Measurements from ENCODE around the gene RNF4.
"Not testable (repeated sequence)": the region's sequence is repeated elsewhere in the genome, so short reads cannot be mapped to it uniquely, and the experiment has no call there.

The RNF4 gene

DNA sequence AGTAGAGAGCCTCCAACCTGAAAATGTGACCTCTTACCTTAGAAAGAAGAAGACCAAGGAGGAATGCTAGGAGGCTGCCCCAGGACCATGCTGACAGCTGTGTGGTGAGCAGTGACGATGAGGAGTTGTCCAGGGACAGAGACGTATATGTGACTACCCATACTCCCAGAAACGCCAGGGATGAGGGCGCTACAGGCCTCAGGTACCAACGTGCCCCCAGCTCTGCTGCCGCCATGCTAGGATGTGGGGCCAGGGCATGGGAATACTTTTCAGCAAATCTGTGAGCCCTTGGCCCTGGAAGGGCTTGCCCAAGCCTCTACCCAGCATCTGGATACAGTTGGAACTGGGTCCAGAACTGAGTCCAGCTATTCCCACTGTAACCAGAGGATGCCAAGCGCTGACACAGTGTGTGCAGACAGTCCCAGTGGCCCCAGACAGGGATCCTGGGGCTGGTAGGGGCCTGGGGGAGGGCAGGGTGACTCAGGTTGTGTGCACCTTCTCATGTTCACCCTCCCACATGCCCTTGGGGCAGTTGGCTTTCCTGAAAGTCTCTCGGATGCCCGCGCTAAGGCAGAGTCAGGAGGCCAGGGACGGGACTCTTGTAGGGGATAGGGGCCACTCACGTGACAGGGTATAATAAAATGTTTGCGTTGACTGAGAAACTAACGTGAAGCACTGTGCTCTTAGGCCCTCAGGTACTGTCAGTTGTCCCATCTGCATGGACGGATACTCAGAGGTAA lies 43.7 kb downstream of the RNF4 start:
- Histone ChIP-seq H3K18ac (ENCODE audit: low read length) (no peak overlapping the region), H3K14ac (ENCODE audit: low read length) (no peak overlapping the region), H3K9ac (ENCODE audit: low read length) (no peak overlapping the region), H3K4me2 (ENCODE audit: low read length) (no peak overlapping the region), H4K8ac (ENCODE audit: low read depth, low read length) (no peak overlapping the region), H3K36me3 (ENCODE audit: control insufficient read depth in 1 of 2, insufficient read depth in 2 of 2, low read length in 2 of 2) (peaks cover 67 to 70% of the 10 kb centered on the region in 2 experiments), H2BK120ac (ENCODE audit: insufficient read depth, low read length, poor library complexity) (no peak overlapping the region), H3K4ac (ENCODE audit: low read depth, low read length) (no peak overlapping the region), H3K23ac (ENCODE audit: low read length) (no peak overlapping the region), H2BK5ac (ENCODE audit: low read depth, low read length, poor library complexity) (no peak overlapping the region), H4K12ac (ENCODE audit: low read depth, low read length) (no peak overlapping the region), H3K79me1 (ENCODE audit: low read length) (no peaks in the 10 kb centered on the region), H3K27ac (ENCODE audit: low read depth, low read length) (no peak overlapping the region), H3K79me2 (ENCODE audit: control insufficient read depth, insufficient read depth, low read length, poor library complexity) (no peaks in the 10 kb centered on the region), H3K4me1 (ENCODE audit: control insufficient read depth in 1 of 2, insufficient read depth in 2 of 2, low read length in 2 of 2) (no peaks in the 10 kb centered on the region), H3K9me3 (ENCODE audit: insufficient read depth, low read depth, low read length) (no peaks in the 10 kb centered on the region), H3K27me3 (ENCODE audit: insufficient read depth, low read length) (no peaks in the 10 kb centered on the region), H2BK12ac (ENCODE audit: low read length) (no peak overlapping the region), H4K91ac (ENCODE audit: low read depth, low read length) (no peak overlapping the region), H2AFZ (ENCODE audit: insufficient read depth, low read length, poor library complexity) (no peak overlapping the region), H2AK5ac (ENCODE audit: low read length) (no peak overlapping the region), H3K4me3 (ENCODE audit: low read depth, low read length) (no peak overlapping the region)
- no CpG with 5 or more reads among the region's 15 CpGs for WGBS (ENCODE audit: extremely low coverage, insufficient coverage, insufficient read length)
- peak; percentile 80 to 88 for DNase-seq

DNA sequence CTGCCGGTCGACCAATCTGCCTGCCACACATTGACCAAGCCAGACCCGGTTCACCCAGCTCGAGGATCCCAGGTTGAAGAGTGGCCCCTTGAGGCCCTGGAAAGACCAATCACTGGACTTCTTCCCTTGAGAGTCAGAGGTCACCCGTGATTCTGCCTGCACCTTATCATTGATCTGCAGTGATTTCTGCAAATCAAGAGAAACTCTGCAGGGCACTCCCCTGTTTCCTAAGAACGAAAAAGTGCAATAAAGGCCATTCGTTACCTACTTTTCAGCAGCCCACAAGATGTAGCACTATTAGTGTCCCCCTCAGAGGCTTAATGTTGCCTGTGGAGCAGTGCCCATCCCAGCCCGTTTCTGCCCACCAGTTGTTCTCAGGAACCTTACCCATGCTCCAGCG lies 45.3 kb downstream of the RNF4 start:
- H4K8ac ChIP-seq (ENCODE audit: low read depth, low read length); H2BK5ac ChIP-seq (ENCODE audit: low read depth, low read length, poor library complexity); H3K79me1 ChIP-seq (ENCODE audit: low read length); H3K23ac ChIP-seq (ENCODE audit: low read length); H2BK12ac ChIP-seq (ENCODE audit: low read length); H3K9me3 ChIP-seq (ENCODE audit: insufficient read depth, low read depth, low read length); H3K79me2 ChIP-seq (ENCODE audit: control insufficient read depth, insufficient read depth, low read length, poor library complexity); H3K4ac ChIP-seq (ENCODE audit: low read depth, low read length); H3K27me3 ChIP-seq (ENCODE audit: insufficient read depth, low read length); H3K4me2 ChIP-seq (ENCODE audit: low read length); DNase-seq; H4K91ac ChIP-seq (ENCODE audit: low read depth, low read length); H3K9ac ChIP-seq (ENCODE audit: low read length); H2AK5ac ChIP-seq (ENCODE audit: low read length); H3K14ac ChIP-seq (ENCODE audit: low read length); H3K4me1 ChIP-seq (ENCODE audit: control insufficient read depth in 1 of 2, insufficient read depth in 2 of 2, low read length in 2 of 2); H4K12ac ChIP-seq (ENCODE audit: low read depth, low read length); H2AFZ ChIP-seq (ENCODE audit: insufficient read depth, low read length, poor library complexity); H3K27ac ChIP-seq (ENCODE audit: low read depth, low read length); H2BK120ac ChIP-seq (ENCODE audit: insufficient read depth, low read length, poor library complexity); H3K4me3 ChIP-seq (ENCODE audit: low read depth, low read length); H3K18ac ChIP-seq (ENCODE audit: low read length): not testable (repeated sequence)
- WGBS (ENCODE audit: extremely low coverage, insufficient coverage, insufficient read length): no CpG with 5 or more reads among the region's 9 CpGs
- H3K36me3 ChIP-seq (ENCODE audit: control insufficient read depth in 1 of 2, insufficient read depth in 2 of 2, low read length in 2 of 2): peaks cover 58 to 61% of the 10 kb centered on the region in 2 experiments

DNA sequence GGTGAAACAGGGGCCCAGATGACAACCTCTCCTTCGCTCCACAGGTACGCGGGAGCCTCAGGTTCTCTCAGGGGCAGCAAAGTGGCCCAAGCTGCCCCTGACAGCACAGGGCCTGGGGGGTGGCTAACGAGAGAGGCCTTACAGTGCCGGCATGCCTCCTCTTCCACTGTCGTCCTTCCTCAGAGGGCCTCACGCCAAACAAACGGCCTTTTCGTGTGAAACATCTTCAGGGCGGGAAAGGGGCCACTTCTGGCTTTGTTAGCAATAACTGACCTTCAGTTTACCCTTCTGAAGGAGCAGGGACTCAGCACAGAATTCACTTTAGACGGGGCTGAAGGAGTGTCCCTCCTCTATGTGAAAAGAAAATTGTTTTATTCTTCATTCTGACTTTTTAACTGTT lies 46.0 kb downstream of the RNF4 start:
- not testable (repeated sequence) for H3K27ac ChIP-seq (ENCODE audit: low read depth, low read length); H3K79me1 ChIP-seq (ENCODE audit: low read length); H2BK120ac ChIP-seq (ENCODE audit: insufficient read depth, low read length, poor library complexity); H3K4me2 ChIP-seq (ENCODE audit: low read length); H4K12ac ChIP-seq (ENCODE audit: low read depth, low read length); H3K4me1 ChIP-seq (ENCODE audit: control insufficient read depth in 1 of 2, insufficient read depth in 2 of 2, low read length in 2 of 2); H3K14ac ChIP-seq (ENCODE audit: low read length); H4K8ac ChIP-seq (ENCODE audit: low read depth, low read length); H3K23ac ChIP-seq (ENCODE audit: low read length); H3K9ac ChIP-seq (ENCODE audit: low read length); DNase-seq; H4K91ac ChIP-seq (ENCODE audit: low read depth, low read length); H2BK5ac ChIP-seq (ENCODE audit: low read depth, low read length, poor library complexity); H2BK12ac ChIP-seq (ENCODE audit: low read length); H2AK5ac ChIP-seq (ENCODE audit: low read length); H3K27me3 ChIP-seq (ENCODE audit: insufficient read depth, low read length); H3K4ac ChIP-seq (ENCODE audit: low read depth, low read length); H3K4me3 ChIP-seq (ENCODE audit: low read depth, low read length); H2AFZ ChIP-seq (ENCODE audit: insufficient read depth, low read length, poor library complexity); H3K9me3 ChIP-seq (ENCODE audit: insufficient read depth, low read depth, low read length); H3K79me2 ChIP-seq (ENCODE audit: control insufficient read depth, insufficient read depth, low read length, poor library complexity); H3K18ac ChIP-seq (ENCODE audit: low read length)
- no CpG with 5 or more reads among the region's 11 CpGs for WGBS (ENCODE audit: extremely low coverage, insufficient coverage, insufficient read length)
- peaks cover 52 to 57% of the 10 kb centered on the region in 2 experiments for H3K36me3 ChIP-seq (ENCODE audit: control insufficient read depth in 1 of 2, insufficient read depth in 2 of 2, low read length in 2 of 2)

DNA sequence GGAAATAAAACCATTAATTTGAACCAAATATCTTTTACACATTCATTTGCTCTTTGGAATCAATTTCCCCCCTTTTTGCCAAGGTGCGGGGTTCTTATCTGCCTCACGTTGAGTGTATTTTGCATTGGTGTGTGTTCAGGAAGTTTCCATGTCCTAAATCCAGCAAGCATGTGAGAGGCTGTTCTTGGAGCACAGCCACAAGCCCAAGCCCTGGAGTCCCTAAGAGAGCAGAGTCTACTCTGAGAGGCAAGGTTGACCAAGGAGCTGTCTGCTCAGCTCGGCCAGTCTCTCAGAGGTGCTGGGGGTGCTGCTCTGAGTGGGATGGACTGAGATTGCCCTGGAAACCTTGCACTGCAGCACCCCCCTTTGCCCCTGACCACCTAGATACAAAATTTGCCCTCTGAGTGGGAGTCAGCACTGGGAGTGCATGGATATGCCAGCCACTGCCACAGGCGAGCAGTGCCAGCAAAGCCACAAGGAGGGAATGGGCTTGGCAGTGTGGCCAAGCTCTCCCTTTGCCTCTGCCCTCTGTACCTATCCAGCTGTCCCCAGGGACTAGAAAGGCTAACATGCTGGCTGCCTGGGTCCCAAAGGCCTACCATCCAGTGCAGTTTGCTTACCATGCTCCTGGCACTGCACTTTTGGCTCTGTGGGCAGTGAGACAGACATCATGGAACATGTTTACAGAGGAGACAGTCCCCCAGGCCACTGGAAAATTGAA lies 47.1 kb downstream of the RNF4 start:
- Histone ChIP-seq H3K23ac (ENCODE audit: low read length) (no peak overlapping the region), H3K27ac (ENCODE audit: low read depth, low read length) (no peak overlapping the region), H2AK5ac (ENCODE audit: low read length) (no peak overlapping the region), H3K4me3 (ENCODE audit: low read depth, low read length) (no peak overlapping the region), H3K4ac (ENCODE audit: low read depth, low read length) (no peak overlapping the region), H4K12ac (ENCODE audit: low read depth, low read length) (no peak overlapping the region), H3K79me2 (ENCODE audit: control insufficient read depth, insufficient read depth, low read length, poor library complexity) (no peaks in the 10 kb centered on the region), H3K4me1 (ENCODE audit: control insufficient read depth in 1 of 2, insufficient read depth in 2 of 2, low read length in 2 of 2) (no peaks in the 10 kb centered on the region), H3K9me3 (ENCODE audit: insufficient read depth, low read depth, low read length) (no peaks in the 10 kb centered on the region), H2BK12ac (ENCODE audit: low read length) (no peak overlapping the region), H3K27me3 (ENCODE audit: insufficient read depth, low read length) (no peaks in the 10 kb centered on the region), H2BK120ac (ENCODE audit: insufficient read depth, low read length, poor library complexity) (no peak overlapping the region), H3K18ac (ENCODE audit: low read length) (no peak overlapping the region), H3K9ac (ENCODE audit: low read length) (no peak overlapping the region), H4K8ac (ENCODE audit: low read depth, low read length) (no peak overlapping the region), H3K79me1 (ENCODE audit: low read length) (no peaks in the 10 kb centered on the region), H3K4me2 (ENCODE audit: low read length) (no peak overlapping the region), H3K14ac (ENCODE audit: low read length) (no peak overlapping the region), H2BK5ac (ENCODE audit: low read depth, low read length, poor library complexity) (no peak overlapping the region), H3K36me3 (ENCODE audit: control insufficient read depth in 1 of 2, insufficient read depth in 2 of 2, low read length in 2 of 2) (peaks cover 43 to 47% of the 10 kb centered on the region in 2 experiments), H4K91ac (ENCODE audit: low read depth, low read length) (no peak overlapping the region), H2AFZ (ENCODE audit: insufficient read depth, low read length, poor library complexity) (no peak overlapping the region)
- DNase-seq: no peak
- no CpG with 5 or more reads among the region's 4 CpGs for WGBS (ENCODE audit: extremely low coverage, insufficient coverage, insufficient read length)
